Omental fat pad (tissue), 4 donors: ENCODE results near the gene MROH7. TPM values are rescaled to one million over a fixed set of nuclear protein-coding genes. Genes with fewer than 3 reads are reported as not detected.

ENCODE experiments used
- ATAC-seq: fragments of 150-250 bp; one replicate; pipeline ENCODE4 v1.9.1; 2016; ENCODE audit warnings: mild to moderate bottlenecking, moderate library complexity; ENCODE audit not compliant: low FRiP score
- DNase-seq: peaks from one replicate; pipeline ENCODE4 v3.0.0-alpha.2; 2019; ENCODE audit warnings: low spot score
- total RNA-seq, 4 donors: library from RNA; depleted of rRNA; stranded (reverse); fragments of >200 nt; gene quantifications; one replicate each; pipeline ENCODE4 v1.1.0, GENCODE V29; 2016
- TF ChIP-seq, protein P1 (sequence below), 3 donors: fragments of 450-650 bp; IDR thresholded peaks; one replicate each; pipeline ENCODE4 v1.5.1; 2016 to 2017; ENCODE audit warnings: antibody characterized with exemption in 3 of 3, mild to moderate bottlenecking in 3 of 3, moderate library complexity in 2 of 3

MROH7 gene
- total RNA-seq, 4 donors from 2014 or later: 0.82 to 2.2 (median 1.4) TPM

DNA sequence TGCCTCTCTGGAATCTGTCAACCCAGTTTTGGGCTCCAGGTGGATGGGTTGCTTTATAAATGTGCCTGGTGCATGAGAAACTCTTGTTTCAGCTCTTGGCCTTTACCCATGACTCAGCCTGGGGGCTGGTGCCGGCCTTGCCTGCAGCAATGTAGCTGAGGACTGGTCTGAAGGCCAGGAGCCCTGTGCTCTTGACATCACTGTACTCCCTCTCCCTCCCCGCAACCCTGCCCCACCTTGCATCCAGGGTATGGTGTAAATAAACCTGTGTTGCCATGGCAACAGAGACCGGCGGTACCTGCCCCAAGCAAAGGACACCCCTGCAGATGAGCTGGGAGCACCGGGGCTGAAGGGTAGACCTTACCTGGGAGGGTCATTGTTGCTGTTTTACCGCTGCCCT is 31.5 kb upstream of the MROH7 start:
- ATAC-seq: no peak
- TF ChIP-seq, protein P1, sequence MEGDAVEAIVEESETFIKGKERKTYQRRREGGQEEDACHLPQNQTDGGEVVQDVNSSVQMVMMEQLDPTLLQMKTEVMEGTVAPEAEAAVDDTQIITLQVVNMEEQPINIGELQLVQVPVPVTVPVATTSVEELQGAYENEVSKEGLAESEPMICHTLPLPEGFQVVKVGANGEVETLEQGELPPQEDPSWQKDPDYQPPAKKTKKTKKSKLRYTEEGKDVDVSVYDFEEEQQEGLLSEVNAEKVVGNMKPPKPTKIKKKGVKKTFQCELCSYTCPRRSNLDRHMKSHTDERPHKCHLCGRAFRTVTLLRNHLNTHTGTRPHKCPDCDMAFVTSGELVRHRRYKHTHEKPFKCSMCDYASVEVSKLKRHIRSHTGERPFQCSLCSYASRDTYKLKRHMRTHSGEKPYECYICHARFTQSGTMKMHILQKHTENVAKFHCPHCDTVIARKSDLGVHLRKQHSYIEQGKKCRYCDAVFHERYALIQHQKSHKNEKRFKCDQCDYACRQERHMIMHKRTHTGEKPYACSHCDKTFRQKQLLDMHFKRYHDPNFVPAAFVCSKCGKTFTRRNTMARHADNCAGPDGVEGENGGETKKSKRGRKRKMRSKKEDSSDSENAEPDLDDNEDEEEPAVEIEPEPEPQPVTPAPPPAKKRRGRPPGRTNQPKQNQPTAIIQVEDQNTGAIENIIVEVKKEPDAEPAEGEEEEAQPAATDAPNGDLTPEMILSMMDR (IDR thresholded peaks at IDR 0.05): no peak
- DNase-seq: no peak

- DNase-seq (no peak), ATAC-seq (no peak)
- TF ChIP-seq, protein P1 (IDR thresholded peaks at IDR 0.05): no peak
Observed at GRCh38 chr1:54610601-54611580, 30.7 kb upstream of the MROH7 start.

- TF ChIP-seq, protein P1 (IDR thresholded peaks at IDR 0.05): no peak
- no peak for DNase-seq
- ATAC-seq: no peak
Observed at GRCh38 chr1:54611621-54612020, 30.0 kb upstream of the MROH7 start.

DNA sequence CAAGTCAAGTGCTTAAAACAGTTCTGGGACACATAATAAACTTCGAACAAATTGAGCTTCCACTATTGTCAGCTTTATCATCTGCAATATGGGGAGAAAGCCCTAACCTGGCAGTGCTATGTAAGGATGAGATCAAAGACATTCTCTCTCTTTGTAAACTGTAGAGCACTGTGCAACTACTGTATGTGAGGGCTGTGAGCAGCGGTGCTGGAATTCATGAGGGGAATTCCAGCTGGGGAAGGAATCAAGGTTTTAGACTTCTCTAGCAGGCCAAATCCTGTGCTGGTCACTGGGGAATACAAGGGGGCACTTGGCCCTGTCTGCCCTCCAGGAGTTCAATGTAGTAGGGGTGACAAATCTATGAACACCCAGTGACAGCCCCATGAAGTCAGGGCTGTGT is 27.6 kb upstream of the MROH7 start:
- DNase-seq (no peak), ATAC-seq (no peak)
- TF ChIP-seq, protein P1 (IDR thresholded peaks at IDR 0.05): no peak

- DNase-seq (no peak), ATAC-seq (no peak)
- TF ChIP-seq, protein P1 (IDR thresholded peaks at IDR 0.05): no peak
Observed at GRCh38 chr1:54614563-54614962, 27.0 kb upstream of the MROH7 start.

DNA sequence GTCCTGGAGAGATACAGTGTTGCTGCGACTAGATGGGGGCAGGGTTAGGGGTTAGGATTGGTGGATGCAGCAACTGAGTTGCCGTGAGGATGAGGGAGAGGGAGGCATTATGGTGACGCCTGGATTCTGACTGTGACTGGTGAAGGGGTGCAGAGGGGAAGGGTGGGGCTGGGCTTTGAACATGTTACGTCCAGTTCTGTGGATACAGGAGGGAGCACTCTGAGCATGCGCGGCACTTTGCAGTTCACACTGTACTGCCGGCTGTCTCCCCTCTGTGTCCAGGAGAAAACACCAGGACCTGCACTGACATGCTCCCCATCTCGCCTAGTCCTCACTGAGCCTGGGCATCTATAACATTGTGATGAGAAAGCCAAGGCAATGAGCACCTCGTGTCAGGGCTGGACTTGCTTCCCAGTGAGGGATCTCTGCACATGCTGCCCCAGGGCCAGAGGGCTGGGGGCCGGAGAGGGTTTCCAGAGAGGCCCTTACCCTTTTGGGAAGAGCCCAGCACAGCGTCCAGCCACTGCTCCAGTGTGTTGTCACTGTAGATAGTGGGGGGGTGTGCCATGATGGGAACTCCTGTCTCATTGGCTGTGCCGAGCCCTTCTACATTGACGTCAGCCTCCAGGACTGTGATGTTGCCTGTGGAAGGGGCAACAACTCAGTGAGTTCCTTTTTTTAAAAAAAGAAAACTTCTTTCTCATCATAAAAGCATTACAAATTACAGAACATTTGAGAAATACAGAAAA is 25.9 kb upstream of the MROH7 start:
- DNase-seq (no peak), ATAC-seq (no peak)
- TF ChIP-seq, protein P1 (IDR thresholded peaks at IDR 0.05): no peak
